ENCODE results near the gene MAD1L1. TPM values are rescaled to one million over a fixed set of nuclear protein-coding genes. Genes with fewer than 3 reads are reported as not detected.

MAD1L1 gene
- total and polyA plus RNA-seq, 2 of the 13 experiments (the other 11 are each of a cell fraction or from before 2014, with no cell fraction given) = 17.4 to 64.7 TPM

GRCh38 chr7:2122651-2123050 lies 110.1 kb downstream of the MAD1L1 start:
- no peak overlapping the region for H3K9ac ChIP-seq (ENCODE audit: insufficient read depth, low read depth, low read length)
- WGBS (ENCODE audit: low lambda C conversion rate) = 100% methylated on average over 7 of the region's 16 CpGs
- BruUV-seq (replicated peaks) = no TSS peak
- no peak overlapping the region for H2AFZ ChIP-seq (ENCODE audit: low read length)
- ChIA-PET POLR2A (no interaction called here), CTCF (ENCODE audit: low intra/inter-chr PET ratio, low total read pairs) (no interaction called here)
- H3K4me3 ChIP-seq (replicated peaks in 1 of 3; ENCODE audit: insufficient read depth in 1 of 3, low read depth in 2 of 3, low read length in 3 of 3) = no peak overlapping the region
- no peaks in the 10 kb centered on the region for H3K9me3 ChIP-seq (ENCODE audit: low read length)
- peaks cover 4% of the 10 kb centered on the region; the same call in 1 of the 2 replicates for H3K4me1 ChIP-seq (ENCODE audit: insufficient read depth, low read length)
- in situ Hi-C loops (cut with HindIII; ENCODE audit: extremely low pct_ligation_motif_present, low pct_unique_long_range_greater_than_20kb) = no loop called here
- no peaks in the 10 kb centered on the region for H3K27me3 ChIP-seq (ENCODE audit: control insufficient read depth in 1 of 2, insufficient read depth in 2 of 2, low read length in 2 of 2)
- ATAC-seq (no peak), DNase-seq (ENCODE audit: low spot score) (no peak), FAIRE-seq (no peak)
- H3K36me3 ChIP-seq (replicated peaks in 1 of 2; ENCODE audit: control insufficient read depth in 1 of 2, insufficient read depth in 2 of 2, low read length in 2 of 2) = peaks cover 10 to 26% of the 10 kb centered on the region in 2 experiments; a peak in 4 of 5 replicates
- H3K4me2 ChIP-seq (ENCODE audit: low read depth, low read length) = no peak overlapping the region
- H3K79me2 ChIP-seq (ENCODE audit: insufficient read depth, low read length) = no peaks in the 10 kb centered on the region
- no peaks in the 10 kb centered on the region for H4K20me1 ChIP-seq (ENCODE audit: insufficient read depth, low read length)
- no peak overlapping the region for H3K27ac ChIP-seq (ENCODE audit: extremely low read length, insufficient read depth, low read length)
- intact Hi-C loops (cut with micrococcal nuclease; ENCODE audit: unreplicated experiment) = no loop called here
- TF ChIP-seq NFAT5 (CRISPR knock-in tag; IDR thresholded peaks at IDR 0.05) (no peak), BORCS8-MEF2B (CRISPR knock-in tag; IDR thresholded peaks at IDR 0.05) (no peak), TMF1 (CRISPR knock-in tag; IDR thresholded peaks at IDR 0.05; ENCODE audit: low read depth) (no peak), THAP8 (CRISPR knock-in tag; IDR thresholded peaks at IDR 0.05; ENCODE audit: borderline replicate concordance) (no peak), ZNF343 (CRISPR knock-in tag; IDR thresholded peaks at IDR 0.05) (no peak), RFXAP (CRISPR knock-in tag; IDR thresholded peaks at IDR 0.05; ENCODE audit: borderline replicate concordance) (no peak), ZC3H13 (CRISPR knock-in tag; IDR thresholded peaks at IDR 0.05) (no peak), ZNF569 (CRISPR knock-in tag; IDR thresholded peaks at IDR 0.05; ENCODE audit: borderline replicate concordance) (no peak), IKZF5 (CRISPR knock-in tag; IDR thresholded peaks at IDR 0.05) (no peak), ZNF430 (CRISPR knock-in tag; IDR thresholded peaks at IDR 0.05) (no peak), IRF2 (CRISPR knock-in tag; IDR thresholded peaks at IDR 0.05) (no peak), AHDC1 (CRISPR knock-in tag; IDR thresholded peaks at IDR 0.05; ENCODE audit: borderline replicate concordance) (no peak)

Measured in HepG2 (cell line).